SK-N-SH treated with all-trans-retinoic acid at 6 μM for 48 hours (cell line): ENCODE measurements around the gene DNAJC25.
"Not testable (repeated sequence)": the region's sequence is repeated elsewhere in the genome, so short reads cannot be mapped to it uniquely, and the experiment has no call there.

Experiments used
- ATAC-seq: fragments of 200-7000 bp; cut with Tn5 transposase; 3 replicates; pipeline ENCODE4 v1.9.1; 2020; ENCODE audit warnings: mild to moderate bottlenecking, moderate library complexity
- BACH2 ChIP-seq: fragments of 250-450 bp; sonication (Bioruptor Pico); IDR thresholded peaks from 2 replicates; pipeline ENCODE4 v1.9.0; 2021; ENCODE audit warnings: mild to moderate bottlenecking, borderline replicate concordance
- CSDC2 ChIP-seq: fragments of 250-450 bp; sonication (Bioruptor Pico); IDR thresholded peaks from 2 replicates; pipeline ENCODE4 v1.5.0; 2020; ENCODE audit warnings: mild to moderate bottlenecking, moderate library complexity
- ESRRG ChIP-seq: fragments of 250-450 bp; sonication (Bioruptor Pico); IDR thresholded peaks from 2 replicates; pipeline ENCODE4 v1.6.1; 2021; ENCODE audit warnings: mild to moderate bottlenecking
- GLIS3 ChIP-seq: fragments of 250-450 bp; sonication (Bioruptor Pico); IDR thresholded peaks from 2 replicates; pipeline ENCODE4 v1.5.0; 2020; ENCODE audit warnings: mild to moderate bottlenecking, moderate library complexity
- ISL1 ChIP-seq: fragments of 250-450 bp; sonication (Bioruptor Pico); IDR thresholded peaks from 2 replicates; pipeline ENCODE4 v2.1.2; 2022; ENCODE audit warnings: mild to moderate bottlenecking, moderate library complexity
- OSR1 ChIP-seq: fragments of 250-450 bp; sonication (Bioruptor Pico); IDR thresholded peaks from 2 replicates; pipeline ENCODE4 v1.8.0; 2022; ENCODE audit warnings: moderate library complexity, mild to moderate bottlenecking, inconsistent platforms
- PPARA ChIP-seq: fragments of 250-450 bp; sonication (Bioruptor Pico); IDR thresholded peaks from 2 replicates; pipeline ENCODE4 v1.5.0; 2020; ENCODE audit warnings: mild to moderate bottlenecking, borderline replicate concordance
- RARB ChIP-seq: fragments of 250-450 bp; sonication (Bioruptor Pico); IDR thresholded peaks from 2 replicates; pipeline ENCODE4 v1.8.0; 2021; ENCODE audit warnings: mild to moderate bottlenecking, moderate library complexity
- SNAI2 ChIP-seq: fragments of 250-450 bp; sonication (Bioruptor Pico); IDR thresholded peaks from 2 replicates; pipeline ENCODE4 v1.5.0; 2020; ENCODE audit warnings: mild to moderate bottlenecking, moderate library complexity
- TCF4 ChIP-seq: fragments of 250-450 bp; sonication (Bioruptor Pico); IDR thresholded peaks from 2 replicates; pipeline ENCODE4 v1.8.0; 2021; ENCODE audit warnings: mild to moderate bottlenecking, moderate library complexity, borderline replicate concordance
- ZC3H10 ChIP-seq: fragments of 250-450 bp; sonication (Bioruptor Pico); IDR thresholded peaks from 2 replicates; pipeline ENCODE4 v1.5.1; 2021; ENCODE audit warnings: mild to moderate bottlenecking, moderate library complexity
- ZFP30 ChIP-seq: fragments of 450-650 bp; formaldehyde crosslinking; IDR thresholded peaks from 2 replicates; pipeline ENCODE4 v1.5.0; 2022; ENCODE audit warnings: mild to moderate bottlenecking, moderate library complexity
- ZNF565 ChIP-seq: fragments of 450-650 bp; formaldehyde crosslinking; conservative IDR thresholded peaks from 2 replicates; pipeline ENCODE4 v1.5.0; 2020; ENCODE audit warnings: low read depth, mild to moderate bottlenecking, moderate library complexity
- ZNF70 ChIP-seq: fragments of 450-650 bp; formaldehyde crosslinking; IDR thresholded peaks from 2 replicates; pipeline ENCODE4 v1.5.0; 2020; ENCODE audit warnings: mild to moderate bottlenecking, moderate library complexity
- TF ChIP-seq, protein P1 (sequence below): fragments of 250-450 bp; sonication (Bioruptor Pico); IDR thresholded peaks from 2 replicates; pipeline ENCODE4 v1.5.1; 2020; ENCODE audit warnings: low read depth, mild to moderate bottlenecking, moderate library complexity
- TF ChIP-seq, protein P2 (sequence below): fragments of 250-450 bp; sonication (Bioruptor Pico); IDR thresholded peaks from 2 replicates; pipeline ENCODE4 v1.5.0; 2020; ENCODE audit warnings: mild to moderate bottlenecking, moderate library complexity
- TF ChIP-seq, protein P3 (sequence below): fragments of 250-450 bp; sonication (Bioruptor Pico); IDR thresholded peaks from 2 replicates; pipeline ENCODE4 v1.8.0; 2020; ENCODE audit warnings: mild to moderate bottlenecking, moderate library complexity, borderline replicate concordance
- TF ChIP-seq, protein P4 (sequence below): fragments of 250-450 bp; sonication (Bioruptor Pico); IDR thresholded peaks from 2 replicates; pipeline ENCODE4 v1.5.1; 2021; ENCODE audit warnings: mild to moderate bottlenecking, moderate library complexity
- TF ChIP-seq, protein P5 (sequence below): fragments of 250-450 bp; sonication (Bioruptor Pico); IDR thresholded peaks from 2 replicates; pipeline ENCODE4 v1.8.0; 2021; ENCODE audit warnings: low read depth, mild to moderate bottlenecking, moderate library complexity, borderline replicate concordance

Gene DNAJC25

DNA sequence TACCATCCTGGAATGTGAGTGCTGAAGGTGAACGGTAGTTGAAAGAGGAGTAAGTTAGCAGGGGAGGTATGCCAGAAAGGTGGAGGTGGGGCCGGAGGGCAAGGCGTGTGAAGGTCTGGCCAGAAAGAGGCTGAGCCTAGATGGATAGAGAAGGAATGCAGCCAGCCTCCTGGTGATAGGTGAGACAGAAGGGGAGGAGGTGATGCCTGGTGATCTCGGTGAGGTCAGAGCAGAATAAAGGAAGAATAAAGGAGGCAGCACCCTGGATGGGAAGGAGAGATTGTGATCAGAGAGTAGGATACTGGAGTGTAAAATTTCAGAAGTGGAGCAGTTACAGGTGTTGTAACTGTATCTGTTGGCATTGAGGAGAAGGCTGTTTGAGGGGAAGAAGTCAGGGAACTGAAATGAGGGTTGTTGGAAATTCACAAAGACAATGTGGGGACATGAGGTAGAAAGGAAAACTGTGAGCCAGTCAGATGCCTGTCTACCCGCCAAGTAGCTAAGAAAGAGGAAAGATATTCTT is 32.2 kb downstream of the DNAJC25 start:
- ATAC-seq, result no peak
- TF ChIP-seq RARB (CRISPR knock-in tag) (no peak), ZFP30 (CRISPR knock-in tag) (no peak), GLIS3 (CRISPR knock-in tag) (no peak), CSDC2 (CRISPR knock-in tag) (no peak), ISL1 (CRISPR knock-in tag) (no peak), PPARA (CRISPR knock-in tag) (no peak), ZNF565 (CRISPR knock-in tag) (no peak), SNAI2 (CRISPR knock-in tag) (no peak), BACH2 (CRISPR knock-in tag) (no peak), ZNF70 (CRISPR knock-in tag) (no peak), ESRRG (CRISPR knock-in tag) (no peak), TCF4 (no peak), ZC3H10 (CRISPR knock-in tag) (no peak)
- TF ChIP-seq, protein P1, sequence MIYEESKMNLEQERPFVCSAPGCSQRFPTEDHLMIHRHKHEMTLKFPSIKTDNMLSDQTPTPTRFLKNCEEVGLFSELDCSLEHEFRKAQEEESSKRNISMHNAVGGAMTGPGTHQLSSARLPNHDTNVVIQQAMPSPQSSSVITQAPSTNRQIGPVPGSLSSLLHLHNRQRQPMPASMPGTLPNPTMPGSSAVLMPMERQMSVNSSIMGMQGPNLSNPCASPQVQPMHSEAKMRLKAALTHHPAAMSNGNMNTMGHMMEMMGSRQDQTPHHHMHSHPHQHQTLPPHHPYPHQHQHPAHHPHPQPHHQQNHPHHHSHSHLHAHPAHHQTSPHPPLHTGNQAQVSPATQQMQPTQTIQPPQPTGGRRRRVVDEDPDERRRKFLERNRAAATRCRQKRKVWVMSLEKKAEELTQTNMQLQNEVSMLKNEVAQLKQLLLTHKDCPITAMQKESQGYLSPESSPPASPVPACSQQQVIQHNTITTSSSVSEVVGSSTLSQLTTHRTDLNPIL (CRISPR knock-in tag), result no peak
- TF ChIP-seq, protein P2, sequence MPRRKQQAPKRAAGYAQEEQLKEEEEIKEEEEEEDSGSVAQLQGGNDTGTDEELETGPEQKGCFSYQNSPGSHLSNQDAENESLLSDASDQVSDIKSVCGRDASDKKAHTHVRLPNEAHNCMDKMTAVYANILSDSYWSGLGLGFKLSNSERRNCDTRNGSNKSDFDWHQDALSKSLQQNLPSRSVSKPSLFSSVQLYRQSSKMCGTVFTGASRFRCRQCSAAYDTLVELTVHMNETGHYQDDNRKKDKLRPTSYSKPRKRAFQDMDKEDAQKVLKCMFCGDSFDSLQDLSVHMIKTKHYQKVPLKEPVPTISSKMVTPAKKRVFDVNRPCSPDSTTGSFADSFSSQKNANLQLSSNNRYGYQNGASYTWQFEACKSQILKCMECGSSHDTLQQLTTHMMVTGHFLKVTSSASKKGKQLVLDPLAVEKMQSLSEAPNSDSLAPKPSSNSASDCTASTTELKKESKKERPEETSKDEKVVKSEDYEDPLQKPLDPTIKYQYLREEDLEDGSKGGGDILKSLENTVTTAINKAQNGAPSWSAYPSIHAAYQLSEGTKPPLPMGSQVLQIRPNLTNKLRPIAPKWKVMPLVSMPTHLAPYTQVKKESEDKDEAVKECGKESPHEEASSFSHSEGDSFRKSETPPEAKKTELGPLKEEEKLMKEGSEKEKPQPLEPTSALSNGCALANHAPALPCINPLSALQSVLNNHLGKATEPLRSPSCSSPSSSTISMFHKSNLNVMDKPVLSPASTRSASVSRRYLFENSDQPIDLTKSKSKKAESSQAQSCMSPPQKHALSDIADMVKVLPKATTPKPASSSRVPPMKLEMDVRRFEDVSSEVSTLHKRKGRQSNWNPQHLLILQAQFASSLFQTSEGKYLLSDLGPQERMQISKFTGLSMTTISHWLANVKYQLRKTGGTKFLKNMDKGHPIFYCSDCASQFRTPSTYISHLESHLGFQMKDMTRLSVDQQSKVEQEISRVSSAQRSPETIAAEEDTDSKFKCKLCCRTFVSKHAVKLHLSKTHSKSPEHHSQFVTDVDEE (CRISPR knock-in tag), result no peak
- TF ChIP-seq, protein P3, sequence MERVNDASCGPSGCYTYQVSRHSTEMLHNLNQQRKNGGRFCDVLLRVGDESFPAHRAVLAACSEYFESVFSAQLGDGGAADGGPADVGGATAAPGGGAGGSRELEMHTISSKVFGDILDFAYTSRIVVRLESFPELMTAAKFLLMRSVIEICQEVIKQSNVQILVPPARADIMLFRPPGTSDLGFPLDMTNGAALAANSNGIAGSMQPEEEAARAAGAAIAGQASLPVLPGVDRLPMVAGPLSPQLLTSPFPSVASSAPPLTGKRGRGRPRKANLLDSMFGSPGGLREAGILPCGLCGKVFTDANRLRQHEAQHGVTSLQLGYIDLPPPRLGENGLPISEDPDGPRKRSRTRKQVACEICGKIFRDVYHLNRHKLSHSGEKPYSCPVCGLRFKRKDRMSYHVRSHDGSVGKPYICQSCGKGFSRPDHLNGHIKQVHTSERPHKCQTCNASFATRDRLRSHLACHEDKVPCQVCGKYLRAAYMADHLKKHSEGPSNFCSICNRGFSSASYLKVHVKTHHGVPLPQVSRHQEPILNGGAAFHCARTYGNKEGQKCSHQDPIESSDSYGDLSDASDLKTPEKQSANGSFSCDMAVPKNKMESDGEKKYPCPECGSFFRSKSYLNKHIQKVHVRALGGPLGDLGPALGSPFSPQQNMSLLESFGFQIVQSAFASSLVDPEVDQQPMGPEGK, result no peak
- TF ChIP-seq, protein P4, sequence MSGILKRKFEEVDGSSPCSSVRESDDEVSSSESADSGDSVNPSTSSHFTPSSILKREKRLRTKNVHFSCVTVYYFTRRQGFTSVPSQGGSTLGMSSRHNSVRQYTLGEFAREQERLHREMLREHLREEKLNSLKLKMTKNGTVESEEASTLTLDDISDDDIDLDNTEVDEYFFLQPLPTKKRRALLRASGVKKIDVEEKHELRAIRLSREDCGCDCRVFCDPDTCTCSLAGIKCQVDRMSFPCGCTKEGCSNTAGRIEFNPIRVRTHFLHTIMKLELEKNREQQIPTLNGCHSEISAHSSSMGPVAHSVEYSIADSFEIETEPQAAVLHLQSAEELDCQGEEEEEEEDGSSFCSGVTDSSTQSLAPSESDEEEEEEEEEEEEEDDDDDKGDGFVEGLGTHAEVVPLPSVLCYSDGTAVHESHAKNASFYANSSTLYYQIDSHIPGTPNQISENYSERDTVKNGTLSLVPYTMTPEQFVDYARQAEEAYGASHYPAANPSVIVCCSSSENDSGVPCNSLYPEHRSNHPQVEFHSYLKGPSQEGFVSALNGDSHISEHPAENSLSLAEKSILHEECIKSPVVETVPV (CRISPR knock-in tag), result no peak

DNA sequence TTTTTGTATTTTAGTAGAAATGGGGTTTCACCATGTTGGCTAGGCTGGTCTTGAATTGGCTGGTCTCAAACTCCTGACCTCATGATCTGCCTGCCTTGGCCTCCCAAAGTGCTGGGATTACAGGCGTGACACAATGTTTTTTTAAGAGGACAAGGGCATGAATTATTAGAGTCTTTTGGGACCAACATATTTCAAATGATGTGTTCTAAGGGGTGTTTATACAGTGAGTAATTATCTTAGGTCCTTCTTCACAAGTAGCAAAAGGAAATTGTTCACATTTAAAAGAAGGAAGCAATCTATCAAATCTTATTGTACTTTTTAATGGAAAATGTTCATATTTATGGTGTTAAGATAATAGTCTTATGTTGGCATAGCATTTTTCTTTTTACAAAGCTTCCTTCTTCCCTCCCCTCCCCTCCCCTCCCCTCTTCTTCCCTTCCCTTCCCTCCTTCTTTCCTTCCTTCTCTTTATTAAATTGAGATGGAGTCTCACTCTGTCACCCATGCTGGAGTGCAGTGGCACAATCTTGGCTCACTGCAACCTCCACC is 37.0 kb downstream of the DNAJC25 start:
- no peak for ATAC-seq
- TF ChIP-seq, protein P5, sequence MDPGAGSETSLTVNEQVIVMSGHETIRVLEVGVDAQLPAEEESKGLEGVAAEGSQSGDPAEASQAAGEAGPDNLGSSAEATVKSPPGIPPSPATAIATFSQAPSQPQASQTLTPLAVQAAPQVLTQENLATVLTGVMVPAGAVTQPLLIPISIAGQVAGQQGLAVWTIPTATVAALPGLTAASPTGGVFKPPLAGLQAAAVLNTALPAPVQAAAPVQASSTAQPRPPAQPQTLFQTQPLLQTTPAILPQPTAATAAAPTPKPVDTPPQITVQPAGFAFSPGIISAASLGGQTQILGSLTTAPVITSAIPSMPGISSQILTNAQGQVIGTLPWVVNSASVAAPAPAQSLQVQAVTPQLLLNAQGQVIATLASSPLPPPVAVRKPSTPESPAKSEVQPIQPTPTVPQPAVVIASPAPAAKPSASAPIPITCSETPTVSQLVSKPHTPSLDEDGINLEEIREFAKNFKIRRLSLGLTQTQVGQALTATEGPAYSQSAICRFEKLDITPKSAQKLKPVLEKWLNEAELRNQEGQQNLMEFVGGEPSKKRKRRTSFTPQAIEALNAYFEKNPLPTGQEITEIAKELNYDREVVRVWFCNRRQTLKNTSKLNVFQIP (CRISPR knock-in tag), result no peak
- TF ChIP-seq PPARA (CRISPR knock-in tag) (no peak), OSR1 (CRISPR knock-in tag) (no peak), ZNF70 (CRISPR knock-in tag) (no peak), ZC3H10 (CRISPR knock-in tag) (no peak), ISL1 (CRISPR knock-in tag) (no peak)
- TF ChIP-seq, protein P4 (CRISPR knock-in tag), result no peak

DNA sequence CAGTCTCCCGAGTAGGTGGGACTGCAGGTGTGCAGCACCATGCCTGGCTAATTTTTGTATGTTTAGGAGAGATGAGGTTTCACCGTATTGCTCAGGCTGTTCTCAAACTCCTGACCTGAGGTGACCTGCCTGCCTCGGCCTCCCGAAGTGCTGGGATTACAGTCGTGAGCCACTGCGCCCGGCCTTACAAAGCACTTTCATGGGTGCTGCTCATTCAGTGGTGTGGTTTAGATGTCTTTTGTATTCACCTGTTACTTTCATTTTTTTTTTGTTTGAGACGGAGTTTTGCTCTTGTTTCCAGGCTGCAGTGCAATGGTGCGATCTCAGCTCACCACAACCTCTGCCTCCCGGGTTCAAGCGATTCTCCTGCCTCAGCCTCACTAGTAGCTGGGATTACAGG is 37.5 kb downstream of the DNAJC25 start:
- not testable (repeated sequence) for ATAC-seq
